NCI-H1930 (cell line): ENCODE measurements around the gene TARDBP.
"Not testable (repeated sequence)": the region's sequence is repeated elsewhere in the genome, so short reads cannot be mapped to it uniquely, and the experiment has no call there.

Experiments
- DNase-seq, 2 experiments: peaks; one replicate each; lab custom pipeline; 2025; lab: John Stamatoyannopoulos, UW

TARDBP gene

GRCh38 chr1:10992864-10993263 is 19.6 kb upstream of the TARDBP start:
- no peak for DNase-seq

- no peak for DNase-seq
These were observed 16.4 kb upstream of the TARDBP start for GRCh38 chr1:10996100-10996499.

- no peak for DNase-seq
These were observed 11.9 kb upstream of the TARDBP start for GRCh38 chr1:11000526-11000925.

GRCh38 chr1:11013160-11013531 is 692 bp downstream of the TARDBP start:
- no peak for DNase-seq

- not testable (repeated sequence) for DNase-seq
These were observed 6.9 kb downstream of the TARDBP start for GRCh38 chr1:11019358-11019757.

- no peak for DNase-seq
These were observed 7.5 kb downstream of the TARDBP start for GRCh38 chr1:11019971-11020370.

- DNase-seq: no peak
These were observed 10.7 kb downstream of the TARDBP start for GRCh38 chr1:11023201-11023600.

GRCh38 chr1:11024154-11024873 is 11.9 kb downstream of the TARDBP start:
- no peak for DNase-seq

- no peak for DNase-seq
These were observed 12.4 kb downstream of the TARDBP start for GRCh38 chr1:11024874-11025203.

- DNase-seq: no peak
These were observed 13.2 kb downstream of the TARDBP start for GRCh38 chr1:11025618-11026017.

GRCh38 chr1:11026052-11026451 is 13.6 kb downstream of the TARDBP start:
- no peak for DNase-seq

GRCh38 chr1:11026903-11027302 is 14.4 kb downstream of the TARDBP start:
- DNase-seq: no peak

- DNase-seq: no peak
These were observed 14.9 kb downstream of the TARDBP start for GRCh38 chr1:11027316-11027715.

GRCh38 chr1:11028018-11028417 is 15.6 kb downstream of the TARDBP start:
- no peak for DNase-seq

- DNase-seq: no peak
These were observed 18.4 kb downstream of the TARDBP start for GRCh38 chr1:11030865-11031264.

GRCh38 chr1:11031624-11032262 is 19.3 kb downstream of the TARDBP start:
- DNase-seq: no peak

- not testable (repeated sequence) for DNase-seq
These were observed 24.7 kb downstream of the TARDBP start for GRCh38 chr1:11037019-11037739.

GRCh38 chr1:11037740-11038182 is 25.3 kb downstream of the TARDBP start:
- DNase-seq: peak; percentile 47 to 74

- DNase-seq: no peak
These were observed 27.1 kb downstream of the TARDBP start for GRCh38 chr1:11039351-11040104.

- DNase-seq: not testable (repeated sequence)
These were observed 27.6 kb downstream of the TARDBP start for GRCh38 chr1:11040105-11040429.

GRCh38 chr1:11041048-11041447 is 28.6 kb downstream of the TARDBP start:
- DNase-seq: no peak

- no peak for DNase-seq
These were observed 29.6 kb downstream of the TARDBP start for GRCh38 chr1:11042065-11042464.
